ENCODE measurements around the gene NUDT4. TPM values are rescaled to one million over a fixed set of nuclear protein-coding genes. Genes with fewer than 3 reads are reported as not detected.

The NUDT4 gene
- total and polyA plus RNA-seq, 2 of the 13 experiments (the other 11 are each of a cell fraction or from before 2014, with no cell fraction given) = 37.3 to 70.1 TPM

GRCh38 chr12:93442411-93443340 lies 65.0 kb downstream of the NUDT4 start (continued):
- TF ChIP-seq, protein P1, sequence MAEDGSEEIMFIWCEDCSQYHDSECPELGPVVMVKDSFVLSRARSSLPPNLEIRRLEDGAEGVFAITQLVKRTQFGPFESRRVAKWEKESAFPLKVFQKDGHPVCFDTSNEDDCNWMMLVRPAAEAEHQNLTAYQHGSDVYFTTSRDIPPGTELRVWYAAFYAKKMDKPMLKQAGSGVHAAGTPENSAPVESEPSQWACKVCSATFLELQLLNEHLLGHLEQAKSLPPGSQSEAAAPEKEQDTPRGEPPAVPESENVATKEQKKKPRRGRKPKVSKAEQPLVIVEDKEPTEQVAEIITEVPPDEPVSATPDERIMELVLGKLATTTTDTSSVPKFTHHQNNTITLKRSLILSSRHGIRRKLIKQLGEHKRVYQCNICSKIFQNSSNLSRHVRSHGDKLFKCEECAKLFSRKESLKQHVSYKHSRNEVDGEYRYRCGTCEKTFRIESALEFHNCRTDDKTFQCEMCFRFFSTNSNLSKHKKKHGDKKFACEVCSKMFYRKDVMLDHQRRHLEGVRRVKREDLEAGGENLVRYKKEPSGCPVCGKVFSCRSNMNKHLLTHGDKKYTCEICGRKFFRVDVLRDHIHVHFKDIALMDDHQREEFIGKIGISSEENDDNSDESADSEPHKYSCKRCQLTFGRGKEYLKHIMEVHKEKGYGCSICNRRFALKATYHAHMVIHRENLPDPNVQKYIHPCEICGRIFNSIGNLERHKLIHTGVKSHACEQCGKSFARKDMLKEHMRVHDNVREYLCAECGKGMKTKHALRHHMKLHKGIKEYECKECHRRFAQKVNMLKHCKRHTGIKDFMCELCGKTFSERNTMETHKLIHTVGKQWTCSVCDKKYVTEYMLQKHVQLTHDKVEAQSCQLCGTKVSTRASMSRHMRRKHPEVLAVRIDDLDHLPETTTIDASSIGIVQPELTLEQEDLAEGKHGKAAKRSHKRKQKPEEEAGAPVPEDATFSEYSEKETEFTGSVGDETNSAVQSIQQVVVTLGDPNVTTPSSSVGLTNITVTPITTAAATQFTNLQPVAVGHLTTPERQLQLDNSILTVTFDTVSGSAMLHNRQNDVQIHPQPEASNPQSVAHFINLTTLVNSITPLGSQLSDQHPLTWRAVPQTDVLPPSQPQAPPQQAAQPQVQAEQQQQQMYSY (CRISPR knock-in tag; IDR thresholded peaks at IDR 0.05) = 0 out of 2 replicates have a peak, but pooled peaks have one; percentile 9
- TF ChIP-seq ZNF883 (CRISPR knock-in tag; IDR thresholded peaks at IDR 0.05; ENCODE audit: not compliant biosample characterization) (no peak), ZNF432 (CRISPR knock-in tag; IDR thresholded peaks at IDR 0.05; ENCODE audit: borderline replicate concordance) (no peak), ZMYM2 (CRISPR knock-in tag; IDR thresholded peaks at IDR 0.05) (no peak), FOXP4 (CRISPR knock-in tag; IDR thresholded peaks at IDR 0.05) (0 out of 2 replicates have a peak, but pooled peaks have one; percentile 18), MAFF (IDR thresholded peaks at IDR 0.05; ENCODE audit: low read depth, low read length) (no peak), PHF8 (CRISPR knock-in tag; IDR thresholded peaks at IDR 0.05) (no peak), TIGD3 (CRISPR knock-in tag; IDR thresholded peaks at IDR 0.05; ENCODE audit: borderline replicate concordance) (no peak), RBFOX2 (IDR thresholded peaks at IDR 0.05; ENCODE audit: low read depth, low read length) (no peak), ZSCAN30 (CRISPR knock-in tag; IDR thresholded peaks at IDR 0.05) (no peak), ZNF274 (CRISPR knock-in tag; IDR thresholded peaks at IDR 0.05) (peak; percentile 48), CBFB (CRISPR knock-in tag; IDR thresholded peaks at IDR 0.05) (no peak), SMARCC2 (IDR thresholded peaks at IDR 0.05) (no peak), KDM2A (CRISPR knock-in tag; IDR thresholded peaks at IDR 0.05; ENCODE audit: borderline replicate concordance, low read depth) (no peak), NCOR1 (IDR thresholded peaks at IDR 0.05; ENCODE audit: borderline replicate concordance, low read length) (no peak), ZNF232 (CRISPR knock-in tag; IDR thresholded peaks at IDR 0.05; ENCODE audit: borderline replicate concordance) (no peak), ZNF839 (CRISPR knock-in tag; IDR thresholded peaks at IDR 0.05; ENCODE audit: borderline replicate concordance) (no peak)
- TF ChIP-seq, protein P2, sequence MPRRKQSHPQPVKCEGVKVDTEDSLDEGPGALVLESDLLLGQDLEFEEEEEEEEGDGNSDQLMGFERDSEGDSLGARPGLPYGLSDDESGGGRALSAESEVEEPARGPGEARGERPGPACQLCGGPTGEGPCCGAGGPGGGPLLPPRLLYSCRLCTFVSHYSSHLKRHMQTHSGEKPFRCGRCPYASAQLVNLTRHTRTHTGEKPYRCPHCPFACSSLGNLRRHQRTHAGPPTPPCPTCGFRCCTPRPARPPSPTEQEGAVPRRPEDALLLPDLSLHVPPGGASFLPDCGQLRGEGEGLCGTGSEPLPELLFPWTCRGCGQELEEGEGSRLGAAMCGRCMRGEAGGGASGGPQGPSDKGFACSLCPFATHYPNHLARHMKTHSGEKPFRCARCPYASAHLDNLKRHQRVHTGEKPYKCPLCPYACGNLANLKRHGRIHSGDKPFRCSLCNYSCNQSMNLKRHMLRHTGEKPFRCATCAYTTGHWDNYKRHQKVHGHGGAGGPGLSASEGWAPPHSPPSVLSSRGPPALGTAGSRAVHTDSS (CRISPR knock-in tag; conservative IDR thresholded peaks at IDR 0.05) = no peak
- TF ChIP-seq, protein P3, sequence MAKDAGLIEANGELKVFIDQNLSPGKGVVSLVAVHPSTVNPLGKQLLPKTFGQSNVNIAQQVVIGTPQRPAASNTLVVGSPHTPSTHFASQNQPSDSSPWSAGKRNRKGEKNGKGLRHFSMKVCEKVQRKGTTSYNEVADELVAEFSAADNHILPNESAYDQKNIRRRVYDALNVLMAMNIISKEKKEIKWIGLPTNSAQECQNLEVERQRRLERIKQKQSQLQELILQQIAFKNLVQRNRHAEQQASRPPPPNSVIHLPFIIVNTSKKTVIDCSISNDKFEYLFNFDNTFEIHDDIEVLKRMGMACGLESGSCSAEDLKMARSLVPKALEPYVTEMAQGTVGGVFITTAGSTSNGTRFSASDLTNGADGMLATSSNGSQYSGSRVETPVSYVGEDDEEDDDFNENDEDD (CRISPR knock-in tag; IDR thresholded peaks at IDR 0.05; ENCODE audit: borderline replicate concordance) = no peak

Data from HepG2 (cell line).